Keratinocyte (primary cell): ENCODE results near the gene TIMMDC1. TPM values are rescaled to one million over a fixed set of nuclear protein-coding genes. Genes with fewer than 3 reads are reported as not detected.

ENCODE experiments used
- DNase-seq: peaks from one replicate; pipeline ENCODE4 v3.0.0-alpha.2; 2011; ENCODE audit warnings: low read depth, missing footprints, low spot score
- FAIRE-seq: peaks from 2 replicates; lab custom pipeline; 2011; peaks lifted over from hg19 to GRCh38; lab: Jason Lieb, UNC
- H2AFZ ChIP-seq: 2 replicates; pipeline ENCODE4 v1.6.0; 2012; ENCODE audit warnings: low read length, control low read depth, inconsistent platforms; ENCODE audit not compliant: control insufficient read depth
- H3K27ac ChIP-seq: 2 replicates; pipeline ENCODE4 v1.5.1; 2011; ENCODE audit warnings: low read length; ENCODE audit not compliant: control insufficient read depth, insufficient read depth
- H3K27me3 ChIP-seq: 3 replicates; pipeline ENCODE4 v1.6.0; 2011; ENCODE audit warnings: low read length; ENCODE audit not compliant: control insufficient read depth, insufficient read depth; ENCODE audit errors: extremely low read depth
- H3K36me3 ChIP-seq, 2 experiments: 2 replicates in 1 of 2; 3 replicates in 1 of 2; pipeline ENCODE4 v1.5.1; 2011; ENCODE audit warnings: low read length in 2 of 2, mild to moderate bottlenecking in 1 of 2; ENCODE audit not compliant: control insufficient read depth in 2 of 2, insufficient read depth in 2 of 2; ENCODE audit errors: extremely low read depth in 1 of 2
- H3K4me1 ChIP-seq: 3 replicates; pipeline ENCODE4 v1.5.1; 2011; ENCODE audit warnings: low read length; ENCODE audit not compliant: control insufficient read depth, insufficient read depth; ENCODE audit errors: extremely low read depth
- H3K4me2 ChIP-seq: 3 replicates; pipeline ENCODE4 v1.6.0; 2011; ENCODE audit warnings: low read depth, low read length; ENCODE audit not compliant: control insufficient read depth, insufficient read depth; ENCODE audit errors: extremely low read depth
- H3K4me3 ChIP-seq, 3 experiments: fragments of 200-600 bp in 1 of 3; sonication (generic) in 1 of 3; 2 replicates in 2 of 3; 3 replicates in 1 of 3; pipeline ENCODE4 v1.5.1; 2011 to 2016; ENCODE audit warnings: low read length in 3 of 3, mild to moderate bottlenecking in 3 of 3, control low read depth in 2 of 3, inconsistent platforms in 1 of 3, low read depth in 1 of 3, mixed read lengths in 1 of 3, mixed run types in 1 of 3, moderate library complexity in 1 of 3; ENCODE audit not compliant: control insufficient read depth in 2 of 3, insufficient read depth in 2 of 3; ENCODE audit errors: extremely low read depth in 1 of 3
- H3K79me2 ChIP-seq: 2 replicates; pipeline ENCODE4 v1.6.0; 2012; ENCODE audit warnings: low read length; ENCODE audit not compliant: control insufficient read depth, insufficient read depth
- H3K9ac ChIP-seq: 3 replicates; pipeline ENCODE4 v1.6.0; 2011; ENCODE audit warnings: low read length; ENCODE audit not compliant: control insufficient read depth, insufficient read depth; ENCODE audit errors: extremely low read depth
- H3K9me1 ChIP-seq: 3 replicates; pipeline ENCODE4 v1.6.0; 2011; ENCODE audit warnings: low read length; ENCODE audit not compliant: control insufficient read depth, insufficient read depth; ENCODE audit errors: extremely low read depth
- H3K9me3 ChIP-seq: 2 replicates; pipeline ENCODE4 v1.5.1; 2012; ENCODE audit warnings: low read depth, low read length; ENCODE audit not compliant: control insufficient read depth
- H4K20me1 ChIP-seq: 3 replicates; pipeline ENCODE4 v1.6.0; 2011; ENCODE audit warnings: low read length; ENCODE audit not compliant: control insufficient read depth, insufficient read depth; ENCODE audit errors: extremely low read depth
- CTCF ChIP-seq, 3 experiments: IDR thresholded peaks in 1 of 3; conservative IDR thresholded peaks in 1 of 3; optimal IDR thresholded peaks in 1 of 3; 2 replicates in 2 of 3; 3 replicates in 1 of 3; pipeline versions ENCODE3 to v1.5.1; 2011; ENCODE audit warnings: low read length in 3 of 3, mild to moderate bottlenecking in 3 of 3, moderate library complexity in 2 of 3, control low read depth in 1 of 3, inconsistent platforms in 1 of 3; ENCODE audit not compliant: insufficient read depth in 2 of 3; ENCODE audit errors: extremely low read depth in 1 of 3
- EZH2 ChIP-seq: IDR thresholded peaks from one replicate; pipeline ENCODE4 v1.6.1; 2012; ENCODE audit warnings: inconsistent platforms, mild to moderate bottlenecking, low read length, moderate library complexity
- dilution Hi-C: fragments of 300-500 bp; cut with MboI; formaldehyde crosslinking; loops from one replicate; pipeline ENCODE4 v1.7.0; 2020; ENCODE audit warnings: low sequenced_read_pairs; ENCODE audit not compliant: extremely low pct_ligation_motif_present
- polyA plus RNA-seq, 5 experiments: library from polyadenylated mRNA; depleted of rRNA in 3 of 5; stranded (reverse) in 3 of 5; stranded (forward) in 1 of 5; unstranded in 1 of 5; fragments of >200 nt; gene quantifications; 1 replicate in 1 of 5; 2 replicates in 3 of 5; 3 replicates in 1 of 5; pipeline versions ENCODE4 v1.2.1 to v1.2.3, GENCODE V29; 2011 to 2012; ENCODE audit warnings: missing spikeins in 2 of 5, low read depth in 1 of 5, low replicate concordance in 1 of 5

The TIMMDC1 gene
- polyA plus RNA-seq, 1 donor (not counting 4 experiments of a cell fraction or from before 2014, with no cell fraction given), result 140 TPM

DNA sequence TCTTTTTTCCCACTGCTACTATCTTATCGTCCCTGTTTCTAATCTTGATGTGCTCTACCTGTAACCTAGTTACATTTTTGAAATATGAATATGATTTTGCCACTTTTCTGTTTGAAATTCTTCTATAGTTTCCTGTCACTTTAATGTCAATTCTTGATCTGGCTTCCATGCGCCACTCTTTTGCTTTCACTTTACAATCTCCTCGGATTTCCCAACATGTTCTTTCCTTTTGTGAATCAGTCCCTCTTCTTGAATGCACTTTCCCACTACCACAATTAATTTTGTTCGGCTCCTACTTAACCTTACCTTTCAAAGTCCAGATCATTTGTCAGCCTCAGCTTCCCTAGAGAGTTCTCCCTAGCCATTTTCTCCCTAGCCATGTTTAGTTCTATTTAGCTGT, 8.3 kb downstream of the TIMMDC1 start:
- H3K9me1 ChIP-seq, result no peaks in the 10 kb centered on the region
- no peak overlapping the region for H3K4me2 ChIP-seq
- no peak overlapping the region for H2AFZ ChIP-seq
- H3K4me3 ChIP-seq, result no peak overlapping the region
- H3K27me3 ChIP-seq, result no peaks in the 10 kb centered on the region
- no peak overlapping the region for H3K27ac ChIP-seq
- no peaks in the 10 kb centered on the region for H3K9me3 ChIP-seq
- no peak for DNase-seq
- dilution Hi-C loops, result no loop called here
- no peak for FAIRE-seq
- H3K36me3 ChIP-seq, result peaks cover 6 to 12% of the 10 kb centered on the region in 2 experiments
- no peak for TF ChIP-seq EZH2
- TF ChIP-seq CTCF (optimal IDR thresholded peaks at IDR 0.05 in 1 of 3, IDR thresholded peaks at IDR 0.05 in 1 of 3, conservative IDR thresholded peaks at IDR 0.05 in 1 of 3; ENCODE audit: extremely low read depth in 1 of 3, insufficient read depth in 2 of 3, low read length in 3 of 3), result no peak
- H3K79me2 ChIP-seq, result peaks cover 9% of the 10 kb centered on the region
- no peak overlapping the region for H3K9ac ChIP-seq
- no peaks in the 10 kb centered on the region for H3K4me1 ChIP-seq
- no peaks in the 10 kb centered on the region for H4K20me1 ChIP-seq

- H3K27me3 ChIP-seq, result no peaks in the 10 kb centered on the region
- no peak overlapping the region for H2AFZ ChIP-seq
- no peak overlapping the region for H3K9ac ChIP-seq
- no peak overlapping the region for H3K27ac ChIP-seq
- H3K4me2 ChIP-seq, result no peak overlapping the region
- no peaks in the 10 kb centered on the region for H3K4me1 ChIP-seq
- DNase-seq (no peak), FAIRE-seq (no peak)
- H3K36me3 ChIP-seq, result peaks cover 6 to 12% of the 10 kb centered on the region in 2 experiments
- H3K9me1 ChIP-seq, result no peaks in the 10 kb centered on the region
- no peaks in the 10 kb centered on the region for H3K9me3 ChIP-seq
- dilution Hi-C loops, result no loop called here
- peaks cover 7% of the 10 kb centered on the region for H3K79me2 ChIP-seq
- H3K4me3 ChIP-seq, result no peak overlapping the region
- TF ChIP-seq EZH2, result no peak
- TF ChIP-seq CTCF (optimal IDR thresholded peaks at IDR 0.05 in 1 of 3, IDR thresholded peaks at IDR 0.05 in 1 of 3, conservative IDR thresholded peaks at IDR 0.05 in 1 of 3; ENCODE audit: extremely low read depth in 1 of 3, insufficient read depth in 2 of 3, low read length in 3 of 3), result no peak
- no peaks in the 10 kb centered on the region for H4K20me1 ChIP-seq
These were observed 9.1 kb downstream of the TIMMDC1 start for GRCh38 chr3:119507404-119507803.
